Measurements from ENCODE around the gene PHACTR1.
"Not testable (repeated sequence)": the region's sequence is repeated elsewhere in the genome, so short reads cannot be mapped to it uniquely, and the experiment has no call there.

Gene PHACTR1

DNA sequence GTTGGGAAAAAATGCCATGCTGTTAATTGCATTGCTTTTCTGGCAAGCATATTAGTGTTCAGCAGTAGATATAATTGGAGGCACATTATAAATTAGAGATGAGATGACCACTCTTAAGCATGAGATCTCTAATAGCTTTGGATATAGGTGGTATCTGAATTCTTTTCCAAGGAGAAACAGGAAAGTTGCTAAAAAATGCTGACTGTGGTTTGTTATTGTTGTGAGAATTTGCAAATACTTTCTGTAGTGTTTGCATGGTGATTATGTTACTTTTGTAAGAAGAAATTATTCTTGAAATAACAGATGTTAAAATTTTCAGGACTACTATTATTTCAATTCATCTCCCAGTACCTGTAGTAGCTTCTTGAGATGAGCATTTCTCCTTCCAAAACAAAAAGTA lies 386.6 kb downstream of the PHACTR1 start:
- DNase-seq (ENCODE audit: low read depth in 2 of 2), result no peak

DNA sequence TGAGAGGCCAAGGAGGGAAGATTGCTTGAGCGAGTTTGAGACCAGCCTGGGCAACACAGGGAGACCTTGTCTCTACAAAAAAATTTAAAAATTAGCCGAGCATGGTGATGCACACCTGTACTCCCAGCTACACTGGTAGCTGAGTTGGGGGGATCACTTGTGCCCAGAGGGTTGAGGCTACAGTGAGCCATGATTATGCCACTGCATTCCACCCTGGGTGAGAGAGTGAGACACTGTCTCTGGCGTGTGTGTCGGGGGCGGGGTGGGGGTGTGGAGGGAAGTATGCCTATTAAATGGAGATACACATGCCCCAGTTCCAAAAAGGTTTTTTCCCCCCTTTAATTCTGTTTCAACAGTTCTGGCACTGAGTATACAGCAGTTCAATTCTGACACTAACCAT lies 388.6 kb downstream of the PHACTR1 start:
- no peak for DNase-seq (ENCODE audit: low read depth in 2 of 2)

DNA sequence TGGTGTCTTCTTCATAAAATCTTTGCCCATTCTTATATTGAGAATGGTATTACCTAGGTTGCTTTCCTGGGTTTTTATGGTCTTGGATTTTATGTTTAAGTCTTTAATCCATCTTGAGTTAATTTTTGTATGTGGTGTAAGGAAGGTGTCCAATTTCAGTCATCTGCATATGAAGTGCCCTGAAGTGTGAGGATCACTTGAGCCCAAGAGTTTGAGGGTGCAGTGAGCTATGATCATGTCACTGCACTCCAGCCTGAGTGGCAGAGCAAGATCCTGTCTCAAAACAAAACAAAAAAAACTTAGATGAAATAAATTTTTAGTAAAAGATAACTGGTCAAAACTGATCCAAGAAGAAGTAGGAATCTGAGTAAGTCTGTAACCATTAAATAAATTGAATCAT lies 396.4 kb downstream of the PHACTR1 start:
- DNase-seq (ENCODE audit: low read depth in 2 of 2), result no peak

DNA sequence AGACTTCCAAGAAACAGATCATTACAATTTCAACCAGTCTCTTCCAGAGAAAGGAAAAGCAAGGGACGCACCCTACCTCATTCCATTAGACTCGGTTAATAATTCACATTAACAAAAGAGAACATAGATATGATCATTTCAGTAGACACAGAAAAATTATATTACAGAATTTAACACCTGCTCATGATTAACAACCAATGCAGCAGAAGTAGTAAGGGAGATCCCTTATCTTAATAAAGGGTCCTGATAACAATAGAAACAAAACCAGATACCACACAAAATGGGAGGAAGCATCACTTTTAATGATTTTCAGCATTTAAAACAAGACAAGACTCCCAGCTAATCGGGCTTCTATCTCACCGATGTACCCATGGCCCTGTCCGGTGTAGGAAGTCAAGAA lies 396.8 kb downstream of the PHACTR1 start:
- no peak for DNase-seq (ENCODE audit: low read depth in 2 of 2)

DNA sequence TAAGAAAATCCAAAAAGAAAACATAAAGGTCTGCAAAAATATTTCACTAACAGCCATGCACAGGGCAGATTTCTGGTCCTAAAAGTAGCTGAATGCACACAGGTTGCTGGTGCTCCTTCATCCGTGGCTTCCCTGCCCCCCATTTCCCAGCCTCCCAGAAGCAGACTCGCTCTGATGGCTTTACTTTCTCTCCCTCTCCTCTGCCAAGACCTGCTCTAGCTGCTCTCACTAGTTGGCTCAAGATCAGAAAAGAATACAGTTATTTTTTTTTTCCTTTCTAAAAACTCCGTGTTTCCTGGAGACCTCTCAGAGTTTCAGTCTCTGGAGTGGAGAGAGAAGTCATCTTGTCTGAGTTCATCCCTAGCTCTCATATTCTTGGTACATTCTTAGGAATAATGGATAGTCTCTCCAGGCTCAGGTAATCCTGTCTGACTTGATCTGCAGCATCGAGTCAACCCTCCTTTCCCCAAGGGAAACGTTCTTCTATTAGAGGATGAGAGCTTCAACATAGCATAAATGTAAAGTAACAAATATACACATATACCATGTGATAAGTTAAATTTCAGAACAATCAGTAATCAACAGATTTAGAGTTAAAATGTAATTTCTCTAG lies 397.5 kb downstream of the PHACTR1 start:
- DNase-seq (ENCODE audit: low read depth in 2 of 2), result no peak

DNA sequence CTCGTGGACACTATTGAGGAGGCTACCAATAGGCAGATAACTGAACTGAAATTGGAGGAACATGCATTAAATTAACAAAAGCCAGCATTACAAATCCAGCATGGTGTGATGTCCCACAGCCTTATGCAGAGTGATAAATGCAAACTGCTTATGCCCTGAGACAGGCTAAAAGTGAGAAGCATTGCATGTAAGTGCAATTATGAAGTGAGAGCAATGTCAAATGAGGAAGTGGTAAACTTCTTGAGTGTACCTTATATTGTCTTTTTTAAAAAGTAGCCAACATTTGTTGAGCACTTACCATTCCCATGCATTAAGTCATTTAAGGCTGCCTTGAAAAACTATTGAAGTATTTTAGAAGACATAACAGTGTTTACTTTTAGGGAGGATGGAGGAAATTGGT lies 399.6 kb downstream of the PHACTR1 start:
- no peak for DNase-seq (ENCODE audit: low read depth in 2 of 2)

DNA sequence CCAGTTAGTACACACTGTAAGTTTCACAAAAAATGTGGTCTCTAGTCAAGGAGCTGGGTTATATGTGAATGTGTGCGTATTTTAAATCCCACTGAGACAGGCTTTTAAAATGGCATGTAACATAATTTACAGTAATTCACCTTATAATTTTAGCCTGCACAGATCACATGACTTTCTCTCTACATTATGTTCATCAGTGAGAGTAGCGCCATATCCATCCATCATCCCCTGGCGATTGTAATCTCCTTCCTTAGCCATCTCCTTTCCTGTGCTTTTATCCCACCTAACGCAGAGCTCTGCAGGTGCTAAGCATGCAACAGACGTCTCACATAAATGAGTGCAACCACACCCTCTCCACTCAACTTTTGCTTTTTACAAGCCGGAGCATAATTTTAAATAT lies 401.0 kb downstream of the PHACTR1 start:
- DNase-seq (ENCODE audit: low read depth in 2 of 2), result no peak

DNA sequence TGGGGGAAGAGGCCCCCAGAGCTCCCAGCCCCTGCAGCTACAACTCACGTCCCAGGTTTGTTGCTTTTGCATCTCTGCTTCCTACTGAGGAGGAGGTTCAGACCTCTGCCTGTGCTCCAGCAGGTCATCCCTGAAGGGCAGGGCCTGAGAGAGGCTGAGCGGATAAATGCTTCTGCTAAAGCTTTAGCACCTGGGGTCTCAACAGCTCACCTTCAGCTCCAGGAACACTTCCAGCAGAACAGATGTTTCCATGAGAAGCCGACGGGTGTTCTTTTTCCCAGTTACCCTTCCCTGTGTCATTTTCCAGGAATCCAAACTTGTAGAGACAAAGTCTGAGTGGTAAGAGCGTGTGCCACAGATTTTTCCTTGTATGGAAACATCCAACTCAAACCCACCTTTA lies 403.0 kb downstream of the PHACTR1 start:
- DNase-seq (ENCODE audit: low read depth in 2 of 2), result no peak

DNA sequence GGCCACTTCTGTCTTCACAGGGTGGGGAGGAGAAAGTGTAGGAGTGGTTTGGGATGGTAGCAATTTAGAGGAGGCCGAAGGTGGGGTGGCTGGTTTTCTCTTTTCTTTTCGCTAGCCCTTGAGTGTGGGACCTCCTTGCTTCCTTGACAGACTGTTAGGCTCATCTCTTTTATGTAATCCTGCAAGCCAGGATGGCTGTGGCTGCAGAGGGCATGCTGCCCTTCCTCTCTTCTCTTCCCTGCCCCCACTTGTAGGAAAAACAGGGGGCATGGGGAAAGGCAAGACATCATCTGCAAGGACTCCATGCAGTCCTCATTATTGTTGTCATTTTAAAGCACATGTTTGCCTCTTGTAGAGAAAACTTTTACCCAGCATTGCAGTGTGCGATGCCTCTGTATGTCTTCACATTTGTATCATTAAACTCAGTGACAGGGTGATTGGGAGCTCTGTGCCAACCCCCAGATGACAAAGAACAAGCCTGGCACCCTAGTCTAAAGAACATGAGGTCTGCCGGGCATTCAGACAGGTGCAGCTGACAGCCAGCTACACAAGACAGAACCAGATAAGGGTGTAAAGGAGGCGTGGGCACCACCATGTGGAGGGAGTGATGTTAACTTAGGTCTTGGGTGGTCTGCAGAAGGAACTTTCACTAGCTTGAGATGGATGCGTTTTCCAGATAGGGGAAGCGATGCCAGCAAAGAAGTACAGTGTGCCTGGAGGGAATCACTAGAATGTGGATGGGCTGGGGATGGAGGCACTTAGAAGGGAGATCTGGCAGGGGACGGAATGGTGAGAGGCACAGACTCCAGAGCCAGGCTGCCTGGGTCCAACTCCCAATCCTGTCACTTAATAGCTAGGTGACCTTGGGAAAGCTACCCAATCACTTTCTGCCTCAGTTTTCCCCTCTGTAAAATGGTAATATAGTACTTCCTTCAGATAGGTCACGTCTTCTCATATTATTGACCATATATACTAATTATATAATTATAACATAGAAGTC lies 404.2 kb downstream of the PHACTR1 start:
- DNase-seq (ENCODE audit: low read depth in 2 of 2), result no peak

DNA sequence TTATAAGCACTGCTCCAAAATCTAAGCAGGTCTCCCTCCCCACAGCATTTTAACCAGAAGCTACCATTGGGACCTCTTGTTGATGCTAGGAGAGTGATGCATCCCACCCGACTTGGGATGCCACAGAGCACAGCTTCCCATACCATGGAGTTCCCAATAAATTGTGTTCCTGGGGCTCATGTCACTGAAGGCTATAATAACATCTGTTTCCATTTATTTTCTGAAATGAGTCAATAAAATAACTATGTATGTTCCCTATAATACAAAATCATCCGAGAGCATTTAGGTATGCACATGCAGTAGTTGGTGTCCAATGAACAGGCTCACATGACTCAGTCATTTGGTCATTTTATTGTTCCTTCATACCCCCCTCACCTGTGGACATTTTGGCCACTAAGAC lies 407.6 kb downstream of the PHACTR1 start:
- no peak for DNase-seq (ENCODE audit: low read depth in 2 of 2)

DNA sequence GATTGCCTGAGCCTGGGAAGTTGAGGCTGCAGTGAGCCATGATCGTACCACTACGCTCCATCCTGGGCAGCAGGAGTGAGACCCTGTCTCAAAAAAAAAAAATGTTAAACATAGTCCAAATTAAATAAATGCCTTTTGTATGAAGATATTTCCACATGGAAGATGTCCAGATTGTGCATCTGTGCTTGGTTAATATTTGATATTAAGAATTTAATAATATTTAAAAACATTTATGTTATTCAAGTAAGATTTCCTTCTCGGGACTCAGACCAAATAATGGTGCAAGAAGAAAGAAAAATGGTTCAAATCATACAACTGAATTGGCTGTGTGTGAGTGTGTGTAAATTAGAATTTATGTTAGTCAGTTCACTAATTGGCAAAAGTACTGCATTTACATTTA lies 409.3 kb downstream of the PHACTR1 start:
- no peak for DNase-seq (ENCODE audit: low read depth in 2 of 2)

DNA sequence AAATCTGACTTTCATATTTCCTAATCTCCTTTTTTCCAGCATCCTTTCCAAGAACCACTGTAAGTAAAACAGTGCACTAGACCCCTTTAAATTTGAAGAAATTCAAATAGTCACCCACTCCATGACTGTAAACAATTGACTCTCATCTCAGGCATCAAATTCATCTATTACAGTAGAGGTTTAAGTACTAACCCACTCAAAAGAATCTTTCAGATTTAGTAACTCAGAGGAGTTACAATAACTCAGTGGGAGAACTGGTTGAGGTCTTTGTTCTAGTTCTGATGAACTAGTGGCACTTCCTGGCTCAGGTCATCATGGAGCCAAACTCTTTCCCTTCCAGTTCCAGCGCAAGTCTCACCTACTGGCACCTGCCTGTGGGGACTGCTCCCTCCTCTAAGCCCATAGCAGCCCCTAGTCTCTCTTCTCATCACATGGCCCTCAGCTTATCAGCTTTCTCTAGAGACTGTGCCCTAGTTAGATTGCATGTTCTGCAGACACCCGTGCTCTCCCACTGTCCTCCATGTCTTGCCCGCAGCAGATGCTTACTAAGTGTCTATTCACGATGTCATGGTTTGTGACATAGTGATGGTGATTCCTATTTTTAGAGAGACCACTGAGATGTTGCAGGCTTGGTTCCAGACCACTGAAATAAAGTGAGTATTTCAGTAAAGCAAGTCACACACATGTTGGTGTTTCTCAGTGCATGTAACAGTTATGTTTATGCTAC lies 415.5 kb downstream of the PHACTR1 start:
- no peak for DNase-seq (ENCODE audit: low read depth in 2 of 2)

DNA sequence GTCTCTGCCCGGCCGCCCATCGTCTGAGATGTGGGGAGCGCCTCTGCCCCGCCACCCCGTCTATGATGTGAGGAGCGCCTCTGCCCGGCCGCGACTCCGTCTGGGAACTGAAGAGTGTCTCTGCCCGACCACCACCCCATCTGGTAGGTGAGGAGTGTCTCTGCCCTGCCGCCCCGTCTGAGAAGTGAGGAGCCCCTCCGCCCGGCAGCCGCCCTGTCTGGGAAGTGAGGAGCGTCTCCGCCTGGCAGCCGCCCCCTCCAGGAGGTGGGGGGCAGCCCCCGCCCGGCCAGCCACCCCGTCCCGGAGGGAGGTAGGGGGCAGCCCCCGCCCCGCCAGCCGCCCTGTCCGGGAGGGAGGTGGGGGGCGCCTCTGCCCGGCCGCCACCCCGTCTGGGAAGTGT lies 417.3 kb downstream of the PHACTR1 start:
- not testable (repeated sequence) for DNase-seq (ENCODE audit: low read depth in 2 of 2)

DNA sequence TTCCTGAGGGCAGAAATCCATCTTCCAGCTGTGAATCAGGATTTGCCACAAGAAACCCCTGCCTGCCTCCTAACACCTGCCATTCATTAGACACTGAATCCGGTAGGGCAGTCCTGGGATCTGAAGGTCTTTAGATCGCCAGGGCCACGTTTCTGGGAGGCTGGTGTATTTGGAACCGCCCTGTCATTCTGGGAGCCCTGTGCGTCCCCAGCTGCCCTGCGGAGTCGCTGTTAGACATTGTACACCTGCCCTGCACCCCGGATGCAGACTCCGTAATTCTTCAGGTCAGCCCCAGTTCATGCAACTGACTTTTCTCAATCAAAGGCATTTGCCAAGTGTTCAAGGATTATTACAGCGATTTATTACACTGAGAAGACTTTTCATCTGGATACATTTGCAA lies 418.6 kb downstream of the PHACTR1 start:
- no peak for DNase-seq (ENCODE audit: low read depth in 2 of 2)

DNA sequence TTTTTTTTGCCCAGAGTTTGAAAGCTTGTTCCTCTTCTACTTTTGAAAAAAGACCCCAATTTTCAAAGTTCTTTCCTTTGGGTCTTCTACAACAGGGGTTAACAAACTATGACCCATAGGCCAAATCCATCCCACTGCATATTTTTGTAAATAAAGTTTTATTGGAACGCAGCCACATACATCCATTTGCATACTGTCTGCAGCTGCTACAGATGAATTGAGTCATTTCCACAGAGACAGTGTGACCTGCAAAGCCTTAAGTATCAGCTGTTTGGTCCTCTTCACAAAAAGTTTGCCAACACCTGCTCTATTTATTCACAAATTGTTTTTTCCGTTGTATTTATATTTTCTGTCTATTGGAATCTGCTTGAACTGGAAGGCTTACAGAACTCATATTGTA lies 422.6 kb downstream of the PHACTR1 start:
- no peak for DNase-seq (ENCODE audit: low read depth in 2 of 2)

DNA sequence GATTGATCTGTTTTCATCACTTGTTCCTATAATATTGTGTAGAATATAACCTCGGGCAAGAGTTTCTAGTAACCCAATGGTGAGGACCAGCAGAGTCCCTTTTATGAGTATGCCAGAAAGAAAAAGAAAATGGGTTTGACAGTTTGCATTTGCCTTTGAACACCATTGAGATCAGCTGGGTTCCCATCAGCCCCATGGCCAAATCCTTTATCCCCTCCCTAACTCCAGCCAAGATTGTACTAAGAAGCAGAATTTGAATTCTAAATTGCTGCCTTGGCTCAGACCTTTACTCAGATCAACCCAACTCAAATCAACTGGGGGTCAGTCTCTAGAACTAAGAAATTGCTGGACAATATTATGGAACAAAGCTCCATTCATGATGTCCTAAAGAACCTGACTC lies 424.4 kb downstream of the PHACTR1 start:
- DNase-seq (ENCODE audit: low read depth in 2 of 2), result no peak

DNA sequence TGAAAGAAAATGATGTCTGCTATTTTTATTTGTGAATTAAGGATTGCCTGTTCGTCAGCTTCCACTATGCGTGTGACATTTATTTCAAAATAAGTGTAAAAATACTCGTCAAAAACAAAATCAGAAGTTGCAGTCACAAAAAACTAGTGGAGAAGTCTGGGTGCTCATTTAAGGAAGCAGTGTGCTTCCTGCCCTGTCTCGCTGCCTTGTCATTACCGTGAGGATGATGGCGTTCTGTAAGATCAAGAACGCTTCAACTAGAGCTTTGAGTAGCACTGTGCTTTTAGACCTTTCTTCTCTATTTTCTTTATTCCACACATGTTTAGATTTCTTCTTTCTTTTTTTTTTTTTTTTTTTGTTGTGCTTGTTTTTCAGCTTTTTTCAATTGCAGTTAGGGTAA lies 424.8 kb downstream of the PHACTR1 start:
- DNase-seq (ENCODE audit: low read depth in 2 of 2), result no peak

DNA sequence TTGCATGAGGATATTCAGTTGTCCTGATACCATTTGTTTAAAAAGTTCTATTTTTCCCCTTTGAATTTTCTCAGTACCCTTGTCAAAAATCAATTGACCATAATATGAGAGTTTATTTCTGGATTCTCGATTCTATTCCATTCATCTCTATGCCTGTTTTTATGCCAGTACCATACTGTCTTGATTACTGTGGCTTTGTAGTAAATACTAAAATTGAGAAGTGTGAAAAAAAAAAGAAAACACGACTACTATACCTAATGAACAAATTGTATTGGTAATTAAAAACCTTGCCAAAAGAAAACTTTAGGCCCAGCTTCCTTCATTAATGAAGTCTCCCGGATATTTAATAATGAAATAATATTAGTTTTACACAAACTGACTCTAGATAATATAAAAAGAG lies 426.0 kb downstream of the PHACTR1 start:
- no peak for DNase-seq (ENCODE audit: low read depth in 2 of 2)

DNA sequence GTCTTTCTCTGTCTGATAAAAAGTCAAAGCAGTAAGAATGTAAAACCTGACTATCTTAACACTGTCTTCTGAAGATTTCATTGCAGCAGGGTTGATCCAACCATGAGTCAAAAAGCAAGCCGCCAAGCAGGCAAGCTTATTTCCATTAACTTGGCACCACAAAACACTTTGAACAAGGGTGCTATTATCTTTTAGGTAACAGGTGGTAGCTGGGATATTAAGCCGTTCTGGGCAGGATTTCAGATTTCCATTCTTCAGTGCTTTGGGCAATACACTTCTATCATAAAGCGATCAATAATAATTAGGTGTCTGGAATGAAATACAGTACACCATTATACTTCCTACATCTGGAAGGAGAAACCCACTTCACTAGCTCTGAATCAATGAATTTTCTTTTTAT lies 429.9 kb downstream of the PHACTR1 start:
- DNase-seq (ENCODE audit: low read depth in 2 of 2), result no peak

DNA sequence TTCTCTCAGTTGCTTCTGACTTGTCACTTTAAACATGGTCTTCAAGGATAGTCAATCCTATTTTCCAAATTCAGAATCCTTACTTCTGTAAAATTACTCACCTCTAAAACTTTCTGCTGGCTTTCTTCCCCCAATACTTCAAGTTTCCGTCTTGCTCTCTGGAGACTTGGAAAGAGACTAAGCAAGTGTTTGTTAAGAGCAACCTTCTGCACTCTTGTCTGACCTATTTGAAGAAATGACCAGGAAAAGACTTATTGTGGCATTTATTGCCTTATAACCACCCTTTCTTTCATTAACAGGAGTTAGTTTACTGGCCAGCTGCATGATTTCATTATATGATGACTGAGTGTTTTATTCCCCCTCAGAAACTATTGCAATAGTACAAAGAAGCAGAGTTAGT lies 430.8 kb downstream of the PHACTR1 start:
- no peak for DNase-seq (ENCODE audit: low read depth in 2 of 2)

DNA sequence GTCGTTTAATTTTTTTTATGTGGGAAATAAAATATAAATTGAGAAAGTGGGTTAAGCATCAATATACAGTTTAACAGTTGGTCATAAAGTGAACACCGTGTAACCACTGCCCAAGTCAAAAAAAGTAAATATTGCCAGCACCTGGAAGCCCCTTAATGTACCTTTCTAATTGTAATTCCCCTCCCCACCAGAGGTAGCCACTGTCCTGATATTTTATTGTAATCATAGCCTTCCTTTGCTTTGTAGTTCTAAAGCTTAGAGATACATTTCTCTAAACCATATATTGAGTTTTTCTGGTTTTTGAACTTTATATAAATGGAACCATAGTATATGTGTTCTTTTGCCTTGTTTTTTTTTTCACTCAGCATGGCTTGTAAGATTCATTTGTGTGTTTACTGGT lies 431.2 kb downstream of the PHACTR1 start:
- DNase-seq (ENCODE audit: low read depth in 2 of 2), result no peak

DNA sequence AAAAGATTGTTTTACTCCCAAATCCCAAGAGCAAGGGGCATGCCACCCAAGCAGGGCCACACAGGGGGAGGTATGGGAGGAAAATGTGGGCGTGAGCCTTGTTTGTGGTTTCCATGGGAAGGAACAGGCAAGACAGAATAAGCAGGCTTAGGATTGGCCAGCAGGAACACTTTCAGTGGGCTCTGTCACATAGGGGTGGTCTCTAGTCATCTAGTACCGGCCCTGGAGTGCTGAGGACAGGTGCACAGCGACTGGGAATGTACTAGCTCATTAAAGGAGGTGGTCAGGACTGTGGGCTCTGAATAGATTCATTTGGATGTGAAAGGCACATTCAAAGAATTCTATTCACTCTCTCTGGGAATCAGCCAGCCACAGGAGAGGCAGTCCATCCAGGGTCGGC lies 436.2 kb downstream of the PHACTR1 start:
- DNase-seq (ENCODE audit: low read depth in 2 of 2), result no peak

DNA sequence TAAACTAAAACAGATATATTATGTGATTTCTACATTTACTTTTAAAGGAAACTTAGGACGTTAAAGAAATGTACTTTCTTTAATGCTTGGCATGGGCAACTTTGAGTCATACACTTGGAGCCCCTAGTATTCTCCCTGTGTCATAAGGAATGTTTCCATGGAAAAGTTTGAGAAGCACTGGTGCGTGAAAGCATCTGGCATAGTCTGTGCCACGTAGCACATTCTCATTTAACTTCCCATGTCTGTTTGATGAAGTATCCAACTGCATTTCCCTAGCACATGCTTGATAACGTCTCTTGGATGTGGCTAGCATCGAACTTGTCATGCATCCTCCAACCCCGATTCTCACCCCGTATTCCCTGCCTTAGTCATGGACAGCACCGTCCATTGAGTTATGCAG lies 439.8 kb downstream of the PHACTR1 start:
- DNase-seq (ENCODE audit: low read depth in 2 of 2), result no peak
